Hepatocyte (in vitro differentiated cells): Measurements from ENCODE around the gene CCDC86. TPM values are rescaled to one million over a fixed set of nuclear protein-coding genes. Genes with fewer than 3 reads are reported as not detected.

ENCODE experiments used
- DNase-seq: peaks from one replicate; pipeline ENCODE4 v3.0.0-alpha.2; 2016; ENCODE audit warnings: low spot score
- H2AFZ ChIP-seq: fragments of 200-600 bp; sonication (generic); 2 replicates; pipeline ENCODE4 v1.6.0; 2016; ENCODE audit warnings: antibody characterized with exemption, mild to moderate bottlenecking
- H3K27ac ChIP-seq: fragments of 200-600 bp; sonication (generic); 2 replicates; pipeline ENCODE4 v1.5.1; 2016; ENCODE audit warnings: mild to moderate bottlenecking
- H3K27me3 ChIP-seq: fragments of 200-600 bp; sonication (generic); 2 replicates; pipeline ENCODE4 v1.6.1; 2016
- H3K36me3 ChIP-seq: fragments of 200-600 bp; sonication (generic); replicated peaks from 2 replicates; pipeline ENCODE4 v1.5.1; 2016; ENCODE audit warnings: low read depth; ENCODE audit not compliant: insufficient read depth
- H3K4me1 ChIP-seq: fragments of 200-600 bp; sonication (generic); 2 replicates; pipeline ENCODE4 v1.5.1; 2016; ENCODE audit warnings: mild to moderate bottlenecking, moderate library complexity; ENCODE audit not compliant: insufficient read depth
- H3K4me2 ChIP-seq: fragments of 200-600 bp; sonication (generic); 2 replicates; pipeline ENCODE4 v1.6.0; 2016
- H3K4me3 ChIP-seq: fragments of 200-600 bp; sonication (generic); 2 replicates; pipeline ENCODE4 v1.5.1; 2016; ENCODE audit warnings: mild to moderate bottlenecking
- H3K79me2 ChIP-seq: fragments of 200-600 bp; sonication (generic); 2 replicates; pipeline ENCODE4 v1.6.0; 2017; ENCODE audit warnings: mild to moderate bottlenecking
- H3K9me2 ChIP-seq: fragments of 200-600 bp; sonication (generic); replicated peaks from 2 replicates; pipeline ENCODE4 v1.6.0; 2017; ENCODE audit warnings: mild to moderate bottlenecking; ENCODE audit not compliant: insufficient read depth
- H3K9me3 ChIP-seq: fragments of 200-600 bp; sonication (generic); 2 replicates; pipeline ENCODE4 v1.5.1; 2016; ENCODE audit warnings: low read depth, mild to moderate bottlenecking
- H4K20me1 ChIP-seq: fragments of 200-600 bp; sonication (generic); 2 replicates; pipeline ENCODE4 v1.6.0; 2016; ENCODE audit warnings: mild to moderate bottlenecking; ENCODE audit not compliant: insufficient read depth, poor library complexity, severe bottlenecking
- CTCF ChIP-seq: fragments of 200-600 bp; sonication (generic); IDR thresholded peaks from 2 replicates; pipeline ENCODE4 v1.5.1; 2016; ENCODE audit warnings: antibody characterized with exemption, mild to moderate bottlenecking; ENCODE audit not compliant: poor library complexity
- EZH2 ChIP-seq: fragments of 200-600 bp; sonication (generic); IDR thresholded peaks from 2 replicates; pipeline ENCODE4 v1.6.1; 2016; ENCODE audit warnings: antibody characterized with exemption, mild to moderate bottlenecking, borderline replicate concordance
- EZH2phosphoT487 ChIP-seq: fragments of 200-600 bp; sonication (generic); IDR thresholded peaks from one replicate; pipeline ENCODE4 v1.6.1; 2018; ENCODE audit warnings: antibody characterized with exemption, mild to moderate bottlenecking, low read depth, moderate library complexity; ENCODE audit not compliant: unreplicated experiment, severe bottlenecking
- WGBS: methylation state at CpG from one replicate; pipeline ENCODE4 v1.1.6; 2016; ENCODE audit warnings: low lambda C conversion rate; ENCODE audit errors: missing lambda C conversion rate; 5-methylcytosine and 5-hydroxymethylcytosine counted together
- polyA plus RNA-seq: library from polyadenylated mRNA; unstranded; fragments of >200 nt; fragmentation: Nextera tagmentation; extraction: Ambion mirVana; gene quantifications from 2 replicates; pipeline ENCODE4 v1.2.1, GENCODE V29; 2016
- total RNA-seq: library from RNA; depleted of rRNA; stranded (reverse); fragments of >200 nt; gene quantifications from 2 replicates; pipeline ENCODE4 v1.2.3, GENCODE V29; 2014

CCDC86 gene
- total and polyA plus RNA-seq, 2 experiments from 2014 or later = 9.1 to 25.3 TPM

GRCh38 chr11:60854847-60855725, 13.2 kb downstream of the CCDC86 start:
- Histone ChIP-seq H3K4me1 (peaks cover 3% of the 10 kb centered on the region), H3K79me2 (no peaks in the 10 kb centered on the region), H3K4me3 (no peak overlapping the region), H3K9me2 (no peaks in the 10 kb centered on the region), H3K27ac (no peak overlapping the region), H4K20me1 (no peaks in the 10 kb centered on the region), H3K27me3 (no peaks in the 10 kb centered on the region), H3K4me2 (no peak overlapping the region), H3K36me3 (no peaks in the 10 kb centered on the region), H2AFZ (no peak overlapping the region), H3K9me3 (no peaks in the 10 kb centered on the region)
- WGBS = 81% methylated on average over 8 of the region's 8 CpGs
- DNase-seq = no peak
- TF ChIP-seq CTCF (no peak), EZH2phosphoT487 (no peak), EZH2 (no peak)

- 67% methylated on average over 13 of the region's 14 CpGs for WGBS
- Histone ChIP-seq H3K4me2 (no peak within 1 kb of the TSS), H3K4me3 (no peak within 1 kb of the TSS), H3K9me3 (no peaks in the 10 kb centered on the region), H3K9me2 (no peaks in the 10 kb centered on the region), H3K27ac (no peak within 1 kb of the TSS), H3K4me1 (peaks cover 3% of the 10 kb centered on the region), H4K20me1 (no peaks in the 10 kb centered on the region), H3K36me3 (no peaks in the 10 kb centered on the region), H2AFZ (no peak within 1 kb of the TSS), H3K79me2 (no peaks in the 10 kb centered on the region), H3K27me3 (no peaks in the 10 kb centered on the region)
- TF ChIP-seq CTCF (no peak), EZH2phosphoT487 (no peak), EZH2 (no peak)
- DNase-seq = no peak
Observed at GRCh38 chr11:60855726-60856633, 14.1 kb downstream of the CCDC86 start, which contains the start of gene PTGDR2. Gene PTGDR2, minus strand, starts transcription at chr11:60855950. Its CDS starts 2,228 bp downstream, at chr11:60853722.

- H3K27me3 ChIP-seq = no peaks in the 10 kb centered on the region
- no peak overlapping the region for H2AFZ ChIP-seq
- no peak overlapping the region for H3K4me2 ChIP-seq
- no peaks in the 10 kb centered on the region for H3K9me3 ChIP-seq
- DNase-seq = no peak
- no peak for TF ChIP-seq CTCF
- TF ChIP-seq EZH2phosphoT487 = no peak
- no peak for TF ChIP-seq EZH2
- H3K4me3 ChIP-seq = no peak overlapping the region
- 79% methylated on average over 5 of the region's 5 CpGs for WGBS
- H3K79me2 ChIP-seq = no peaks in the 10 kb centered on the region
- no peaks in the 10 kb centered on the region for H3K36me3 ChIP-seq
- no peaks in the 10 kb centered on the region for H3K9me2 ChIP-seq
- no peaks in the 10 kb centered on the region for H3K4me1 ChIP-seq
- H3K27ac ChIP-seq = no peak overlapping the region
- no peaks in the 10 kb centered on the region for H4K20me1 ChIP-seq
Observed at GRCh38 chr11:60857378-60858232, 15.7 kb downstream of the CCDC86 start.
